HG03439 (cell line): ENCODE data around the gene RIPOR2.
A peak's percentile ranks its signal among the peaks of the same experiment; 100 is the strongest.
"Not testable (repeated sequence)": the region's sequence is repeated elsewhere in the genome, so short reads cannot be mapped to it uniquely, and the experiment has no call there.

Source experiments
- ATAC-seq: cut with Tn5 transposase; IDR thresholded peaks from one replicate; pipeline ENCODE4 v1.9.1; 2021; ENCODE audit warnings: mild to moderate bottlenecking, moderate library complexity; ENCODE audit not compliant: unreplicated experiment

The RIPOR2 gene

GRCh38 chr6:24881376-24881775 is 54.4 kb downstream of the RIPOR2 start:
- ATAC-seq = no peak

DNA sequence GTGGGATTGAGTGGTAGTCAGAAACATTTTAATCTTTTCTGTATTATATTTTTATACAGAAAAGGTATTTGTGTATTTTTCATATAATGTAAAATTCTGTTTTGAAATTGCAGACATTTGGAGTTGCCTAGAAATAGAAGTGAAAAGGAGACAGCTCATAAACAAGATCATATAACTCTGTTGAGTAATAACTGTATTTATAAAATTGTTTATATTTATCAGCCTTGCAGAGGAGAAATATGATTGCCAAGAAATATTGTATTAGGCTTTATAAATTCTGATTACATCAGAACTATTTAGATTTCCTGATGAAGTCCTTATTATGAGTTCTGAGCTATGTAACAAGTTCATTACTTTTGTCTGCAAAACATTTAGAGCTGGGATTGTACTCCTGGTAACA is 55.3 kb downstream of the RIPOR2 start:
- ATAC-seq = no peak

DNA sequence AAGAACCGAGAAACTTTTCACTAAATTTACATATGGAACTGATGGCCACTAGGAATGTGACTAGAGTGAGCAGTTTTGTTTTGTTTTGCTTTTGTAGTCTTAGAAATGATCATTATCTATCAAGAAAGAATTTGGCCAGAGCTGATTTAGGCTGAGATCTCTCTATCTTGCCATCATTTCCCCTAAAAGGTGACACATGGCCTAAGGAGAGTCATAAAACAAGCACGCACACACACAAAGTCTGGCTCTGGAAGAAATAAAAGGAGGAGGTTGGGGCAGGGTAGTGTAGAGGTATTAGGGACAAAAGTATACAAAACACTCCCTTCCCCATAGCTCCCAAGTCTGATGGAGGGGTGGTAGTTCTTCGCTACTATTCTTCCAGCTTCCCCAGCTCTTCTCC is 56.4 kb downstream of the RIPOR2 start:
- no peak for ATAC-seq

DNA sequence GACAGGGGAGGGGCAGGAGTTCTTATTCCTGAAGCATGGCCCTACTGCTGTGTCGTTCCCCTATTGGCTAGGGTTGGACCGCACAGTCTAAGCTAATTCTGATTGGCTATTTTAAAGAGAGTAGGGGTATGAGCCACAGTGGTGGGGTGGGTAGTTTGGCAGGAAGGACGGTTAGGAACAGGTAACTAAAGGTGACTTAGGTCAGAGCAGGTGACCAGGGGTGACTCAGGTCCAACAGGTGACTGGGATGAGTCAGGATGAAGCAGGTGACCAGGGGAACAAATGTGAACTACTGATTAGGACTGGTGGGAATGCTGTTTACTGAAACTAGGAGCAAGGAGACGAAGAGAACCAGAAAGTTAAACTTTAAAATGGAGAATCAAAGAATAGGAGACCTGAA is 58.0 kb downstream of the RIPOR2 start:
- not testable (repeated sequence) for ATAC-seq

DNA sequence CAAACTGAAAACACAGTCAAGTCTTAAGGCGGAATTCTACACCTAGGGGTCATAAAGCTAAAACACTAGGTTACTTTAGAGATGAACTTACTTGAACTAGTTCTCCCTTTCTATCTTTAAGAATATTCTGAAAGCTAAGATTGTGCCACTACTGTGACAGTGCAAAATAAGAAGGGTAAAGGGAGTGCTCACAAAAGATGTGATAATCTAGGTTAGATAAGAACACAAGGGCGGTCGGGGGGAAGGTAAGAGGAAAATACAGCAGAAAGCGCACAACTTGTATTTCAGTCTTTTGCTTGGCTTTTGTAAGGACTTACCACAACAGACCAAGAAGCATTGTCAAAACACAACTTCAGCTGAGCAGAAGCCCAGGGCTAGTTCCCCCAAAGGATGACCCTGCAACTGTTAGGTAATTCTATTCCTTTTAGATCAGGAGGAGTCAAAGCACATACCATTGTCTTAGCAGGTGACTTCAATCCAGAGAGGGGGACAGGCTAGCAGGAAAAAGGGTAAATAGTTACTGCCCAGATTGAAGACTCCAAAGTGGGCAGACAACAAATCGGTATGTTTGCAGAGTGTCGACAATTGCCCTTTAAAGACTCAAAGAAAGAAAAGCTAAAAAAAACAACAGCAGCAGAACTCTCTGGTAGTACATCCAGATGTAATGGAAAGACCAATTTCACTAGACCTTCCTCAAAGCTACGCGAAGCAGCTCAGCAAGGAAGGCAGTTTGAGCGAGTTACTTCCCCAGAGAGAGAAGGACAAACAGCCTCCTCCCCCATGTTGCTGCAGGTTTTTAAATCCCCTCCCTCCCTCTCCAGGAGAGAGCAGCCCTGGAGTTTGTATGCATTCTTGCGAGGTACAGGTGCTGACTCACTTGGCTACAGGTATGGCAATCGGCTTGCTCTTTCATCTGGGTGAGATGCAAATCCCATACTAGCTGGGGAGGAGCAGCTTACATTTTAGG is 59.0 kb downstream of the RIPOR2 start:
- no peak for ATAC-seq

DNA sequence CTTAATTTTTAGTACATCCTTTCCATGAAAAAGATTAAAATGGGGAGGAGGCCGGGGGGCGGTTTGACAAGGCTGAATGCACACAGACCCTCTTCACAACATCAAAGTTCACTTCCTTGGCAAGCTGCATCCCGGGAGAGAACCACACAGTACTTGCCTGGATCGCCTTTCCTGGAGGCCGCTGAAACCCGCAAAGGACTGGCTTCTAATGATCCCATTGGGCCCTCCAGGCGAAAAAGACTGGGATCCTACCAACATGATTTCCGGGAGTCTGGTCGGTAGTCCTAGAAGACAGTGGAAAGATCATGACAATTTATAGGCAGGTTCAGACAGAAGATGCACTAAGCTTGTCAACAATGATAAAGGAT is 60.2 kb downstream of the RIPOR2 start:
- ATAC-seq = no peak

- ATAC-seq = no peak
Observed at GRCh38 chr6:24874776-24875533, 60.8 kb downstream of the RIPOR2 start.

GRCh38 chr6:24874128-24874527 is 61.6 kb downstream of the RIPOR2 start:
- ATAC-seq = no peak

DNA sequence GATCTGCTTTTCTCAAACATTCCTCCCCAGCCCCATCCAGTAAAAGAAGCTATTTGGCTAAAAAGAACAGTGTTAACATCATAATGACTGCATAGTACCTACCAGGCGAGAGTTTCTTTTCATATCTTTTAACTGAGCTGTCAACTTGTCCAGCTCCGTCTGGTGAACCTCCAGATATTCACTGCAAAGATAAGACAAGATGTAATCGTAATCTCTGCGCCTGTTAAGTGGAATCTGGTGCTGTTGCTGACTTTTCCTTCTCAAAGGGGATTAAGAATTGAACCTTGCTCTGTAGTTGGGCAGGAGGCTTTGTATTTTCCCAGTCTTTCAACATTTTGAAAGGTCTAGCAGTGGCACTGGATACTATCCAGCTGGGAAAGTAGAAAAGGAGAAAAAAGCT is 63.0 kb downstream of the RIPOR2 start:
- no peak for ATAC-seq

DNA sequence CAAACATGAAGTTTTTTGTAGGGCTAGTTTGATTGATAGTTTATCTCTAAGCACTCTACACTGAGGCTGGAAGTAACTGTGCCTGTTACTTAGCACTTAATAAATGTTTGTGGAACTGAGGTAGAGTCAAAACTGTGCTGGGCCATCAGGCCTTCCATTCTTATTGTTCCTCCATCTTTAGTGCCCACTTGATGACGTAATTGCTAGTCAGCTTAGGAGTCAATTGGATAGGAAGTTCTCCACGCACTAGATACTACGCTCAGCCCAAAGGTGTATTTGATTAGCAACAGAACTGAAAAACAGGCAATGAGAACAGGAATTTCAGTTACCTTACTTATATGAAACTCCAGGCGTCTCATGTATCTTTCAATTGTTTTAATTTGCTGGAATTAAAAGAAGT is 67.0 kb downstream of the RIPOR2 start:
- ATAC-seq = no peak

DNA sequence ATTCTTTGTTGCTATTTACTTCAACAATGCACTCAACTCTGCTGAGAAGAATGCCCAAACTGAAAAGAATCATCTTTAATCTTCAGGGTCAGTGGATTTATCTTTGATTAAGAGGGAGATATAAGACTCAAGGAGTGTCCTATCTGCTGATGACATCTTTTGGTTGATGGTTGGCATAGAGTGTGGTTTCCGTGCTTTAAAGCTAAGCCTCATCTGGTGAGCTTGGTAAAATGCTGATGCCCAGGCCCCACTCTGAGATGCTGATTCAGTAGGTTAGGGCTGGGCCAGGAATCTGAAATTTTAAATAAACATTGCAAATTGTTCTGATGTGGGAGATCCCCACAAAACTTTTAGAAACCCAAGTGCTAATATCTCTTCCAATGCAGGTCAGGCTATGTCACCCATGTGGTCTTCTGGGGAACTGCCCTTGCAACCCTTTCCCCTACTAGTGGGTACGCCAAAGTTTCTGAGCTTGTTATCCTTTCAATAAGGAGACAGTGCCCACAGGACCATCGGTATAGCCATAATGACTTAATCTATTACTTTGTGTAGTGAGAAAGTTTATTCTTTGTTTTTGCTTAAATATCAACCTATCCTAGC is 68.6 kb downstream of the RIPOR2 start:
- ATAC-seq = no peak

DNA sequence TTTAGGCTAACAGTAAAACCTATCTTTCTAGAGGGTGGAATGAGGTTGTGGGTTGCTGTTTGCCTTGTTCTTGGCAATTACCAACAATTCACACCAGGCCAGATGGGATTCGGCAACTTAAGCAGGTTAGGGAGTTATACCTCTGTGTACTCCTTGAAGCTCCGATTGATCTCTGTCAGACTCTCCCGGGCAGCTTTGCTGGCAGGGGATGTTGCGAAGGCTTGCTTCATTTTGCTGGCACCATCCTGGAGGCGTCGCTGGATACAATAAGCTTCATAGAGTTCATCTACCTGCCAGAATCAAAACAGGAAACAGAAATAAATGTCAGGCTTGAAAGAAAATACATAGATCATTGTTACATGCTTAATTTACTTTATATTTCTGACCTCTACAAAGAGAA is 70.6 kb downstream of the RIPOR2 start:
- ATAC-seq = no peak

- no peak for ATAC-seq
Observed at GRCh38 chr6:24864343-24864742, 71.4 kb downstream of the RIPOR2 start.

DNA sequence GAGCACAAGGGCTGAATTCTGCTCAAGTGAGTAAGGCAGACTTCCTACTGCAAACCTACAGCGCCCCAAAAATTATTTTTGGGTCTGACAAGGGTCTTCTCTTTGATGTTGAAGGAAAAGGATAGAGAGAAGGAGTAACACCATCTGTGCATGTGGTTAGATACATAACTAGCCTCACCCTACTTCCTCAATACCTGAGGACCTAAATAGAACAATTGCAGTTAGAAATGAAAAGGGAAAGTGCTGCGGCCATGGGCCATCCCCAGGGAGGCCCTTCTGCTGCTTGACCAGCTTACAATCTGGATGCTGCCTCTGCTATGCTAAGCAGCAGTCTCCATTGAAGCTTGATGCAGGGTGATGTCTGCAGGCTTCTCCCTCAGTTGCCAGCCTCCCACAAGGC is 73.8 kb downstream of the RIPOR2 start:
- ATAC-seq = no peak

GRCh38 chr6:24859608-24860200 is 76.1 kb downstream of the RIPOR2 start:
- ATAC-seq = no peak

- ATAC-seq = no peak
Observed at GRCh38 chr6:24859132-24859531, 76.6 kb downstream of the RIPOR2 start.

GRCh38 chr6:24858177-24858653 is 77.5 kb downstream of the RIPOR2 start:
- peak; percentile 49 for ATAC-seq

DNA sequence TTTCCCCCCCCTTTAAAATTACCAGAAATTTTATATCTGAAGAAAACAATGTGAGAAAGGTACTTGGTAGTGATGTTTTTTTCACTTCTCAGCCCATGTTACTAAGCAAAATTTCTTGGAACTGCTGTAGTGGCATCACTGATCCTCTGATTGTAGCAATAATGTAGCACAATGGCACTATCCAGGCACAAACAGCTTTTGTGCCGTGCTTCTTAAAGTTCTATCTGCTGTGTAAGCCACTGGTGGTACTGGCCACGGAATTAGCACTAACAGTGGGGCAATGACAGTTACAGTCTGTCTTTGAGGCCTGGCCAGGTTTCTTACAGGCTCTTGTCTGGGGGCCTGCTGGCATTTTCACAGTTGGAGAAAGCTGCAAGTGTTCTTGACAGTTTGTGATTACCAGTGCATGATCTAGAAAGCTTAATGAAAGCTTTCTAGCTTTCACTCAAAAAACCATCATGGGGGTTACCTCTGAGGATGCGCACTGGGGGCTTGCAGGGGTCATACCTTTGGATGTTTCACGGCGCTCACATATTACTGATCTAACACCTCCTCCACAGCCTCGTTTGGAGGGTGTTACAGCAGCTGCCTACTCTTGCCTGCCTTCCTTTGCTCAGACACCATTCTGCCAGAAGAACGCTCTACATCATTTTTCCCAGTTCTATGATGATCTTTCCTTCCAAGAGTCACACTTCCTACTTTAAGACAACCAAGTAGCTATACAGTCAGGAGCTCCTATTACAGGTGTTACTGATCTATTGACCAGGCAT is 78.7 kb downstream of the RIPOR2 start:
- no peak for ATAC-seq

DNA sequence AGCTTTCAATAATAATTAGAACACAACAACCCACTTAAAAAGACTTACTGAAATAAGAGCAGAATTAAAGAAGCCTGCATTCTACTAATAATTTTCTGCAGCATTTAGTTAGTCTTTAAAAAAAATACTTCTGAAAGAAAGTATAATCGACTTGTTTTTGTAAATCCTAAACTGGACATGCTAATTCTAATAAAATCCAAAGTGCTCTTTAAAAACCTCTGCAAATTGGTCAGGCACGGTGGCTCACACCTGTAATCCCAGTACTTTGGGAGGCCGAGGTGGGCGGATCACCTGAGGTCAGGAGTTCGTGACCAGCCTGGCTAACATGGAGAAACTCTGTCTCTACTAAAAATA is 79.5 kb downstream of the RIPOR2 start:
- no peak for ATAC-seq

GRCh38 chr6:24855395-24856245 is 80.1 kb downstream of the RIPOR2 start:
- ATAC-seq = peak; percentile 54
